Right lobe of liver (tissue), 6 donors: ENCODE results near the gene ITCH. TPM values are rescaled to one million over a fixed set of nuclear protein-coding genes. Genes with fewer than 3 reads are reported as not detected.

Experiments
- ATAC-seq, 4 donors: fragments of 200-7000 bp; cut with Tn5 transposase; one replicate each; pipeline ENCODE4 v1.9.1; 2020; ENCODE audit warnings: mild to moderate bottlenecking in 4 of 4, moderate library complexity in 4 of 4
- DNase-seq, 3 donors: peaks; one replicate each; pipeline ENCODE4 v3.0.0-alpha.2; 2020
- H3K27ac ChIP-seq, 3 donors: fragments of 200-600 bp; one replicate each; pipeline ENCODE4 v1.8.0; 2022
- H3K27me3 ChIP-seq, 2 donors: fragments of 200-600 bp; one replicate each; pipeline ENCODE4 v1.8.0; 2022
- H3K36me3 ChIP-seq, 4 donors: fragments of 200-600 bp; sonication (generic) in 1 of 4; one replicate each; pipeline versions ENCODE4 v1.5.1 to v1.8.0; 2017 to 2022; ENCODE audit warnings: control low read depth in 1 of 4
- H3K4me1 ChIP-seq, 4 donors: fragments of 200-600 bp; sonication (generic) in 1 of 4; one replicate each; pipeline versions ENCODE4 v1.5.1 to v1.8.0; 2017 to 2022; ENCODE audit warnings: control low read depth in 1 of 4
- H3K4me3 ChIP-seq, 3 donors: fragments of 200-600 bp; one replicate each; pipeline ENCODE4 v1.8.0; 2022
- H3K9me3 ChIP-seq, 4 donors: fragments of 200-600 bp; sonication (generic) in 1 of 4; one replicate each; pipeline versions ENCODE4 v1.5.1 to v1.8.0; 2017 to 2022; ENCODE audit warnings: control low read depth in 1 of 4
- CTCF ChIP-seq, 4 donors: fragments of 200-600 bp in 3 of 4; fragments of 450-650 bp in 1 of 4; IDR thresholded peaks; one replicate each; pipeline versions ENCODE4 v1.5.1 to v1.8.0; 2016 to 2022; ENCODE audit warnings: antibody characterized with exemption in 4 of 4, mild to moderate bottlenecking in 2 of 4
- POLR2A ChIP-seq: fragments of 450-650 bp; IDR thresholded peaks from one replicate; pipeline ENCODE4 v1.6.1; 2017; ENCODE audit warnings: antibody characterized with exemption, mild to moderate bottlenecking
- WGBS: methylation state at CpG from one replicate; pipeline ENCODE4 v1.1.6; 2018; ENCODE audit warnings: low coverage, low lambda C conversion rate; ENCODE audit not compliant: insufficient coverage; ENCODE audit errors: missing lambda C conversion rate; 5-methylcytosine and 5-hydroxymethylcytosine counted together
- intact Hi-C, 2 donors: fragments of 100-400 bp; cut with DNase I; formaldehyde crosslinking; loops; one replicate each; pipeline versions ENCODE4 v1.11.2 to v1.14.1; 2022
- total RNA-seq, 6 experiments: library from RNA; depleted of rRNA in 2 of 6; stranded (reverse); fragments of >200 nt in 2 of 6; fragmentation: NEBNext Ultra II Directional in 3 of 6; extraction: Animal tissue kit (Norgen Biotek cat#: 25700) in 3 of 6; gene quantifications; one replicate each; pipeline versions ENCODE4 v1.1.0 to v1.2.4, GENCODE V29; 2016 to 2023
- donor health status: DM: no; HTN: yes; CAD: no.
- donor health status: DM: no; HTN: no; CAD: no.
- donor health status: DM: no; HTN: no; CAD: no.
- donor health status: DM: no; HTN: yes; CAD: no.
- donor health status: DM: no; HTN: yes; CAD: no.

Gene ITCH
- total RNA-seq, 6 experiments from 2014 or later = 32.8 to 71.4 (median 44.1) TPM

GRCh38 chr20:34522969-34523871 is 160.1 kb downstream of the ITCH start:
- H3K36me3 ChIP-seq = peaks cover 0 to 19% (median 8%) of the 10 kb centered on the region in 4 donors
- no peaks in the 10 kb centered on the region for H3K9me3 ChIP-seq
- ATAC-seq (peak; percentile 17 to 69 (median 55)), DNase-seq (no peak)
- TF ChIP-seq CTCF (IDR thresholded peaks at IDR 0.05) (peak; percentile 38 to 56 (median 42)), POLR2A (no peak)
- H3K4me1 ChIP-seq = peaks cover 0 to 15% (median 6%) of the 10 kb centered on the region in 4 donors
- H3K4me3 ChIP-seq = no peak overlapping the region
- no peaks in the 10 kb centered on the region for H3K27me3 ChIP-seq
- no peak overlapping the region for H3K27ac ChIP-seq
- intact Hi-C loops = no loop called here
- WGBS = 45% methylated on average over 6 of the region's 17 CpGs

GRCh38 chr20:34524426-34524825 is 161.4 kb downstream of the ITCH start:
- ATAC-seq (no peak), DNase-seq (no peak)
- H3K4me1 ChIP-seq = peaks cover 0 to 15% (median 6%) of the 10 kb centered on the region in 4 donors
- intact Hi-C loops = no loop called here
- no peak overlapping the region for H3K4me3 ChIP-seq
- H3K27me3 ChIP-seq = no peaks in the 10 kb centered on the region
- no peak overlapping the region for H3K27ac ChIP-seq
- peaks cover 0 to 23% (median 10%) of the 10 kb centered on the region in 4 donors for H3K36me3 ChIP-seq
- no peaks in the 10 kb centered on the region for H3K9me3 ChIP-seq
- TF ChIP-seq POLR2A (no peak), CTCF (IDR thresholded peaks at IDR 0.05) (no peak)
- WGBS = 94% methylated on average over 8 of the region's 11 CpGs

GRCh38 chr20:34525342-34525708 is 162.3 kb downstream of the ITCH start:
- TF ChIP-seq CTCF (IDR thresholded peaks at IDR 0.05) (no peak), POLR2A (no peak)
- no peak for DNase-seq

GRCh38 chr20:34525709-34526416 is 162.8 kb downstream of the ITCH start:
- H3K4me1 ChIP-seq = peaks cover 0 to 15% (median 6%) of the 10 kb centered on the region in 4 donors
- peaks cover 0 to 33% (median 13%) of the 10 kb centered on the region in 4 donors for H3K36me3 ChIP-seq
- no peaks in the 10 kb centered on the region for H3K9me3 ChIP-seq
- intact Hi-C loops = no loop called here
- DNase-seq (peak in 1 of 3 donors; percentile 85), ATAC-seq (peak; percentile 74 to 87 (median 82))
- no peaks in the 10 kb centered on the region for H3K27me3 ChIP-seq
- H3K4me3 ChIP-seq = no peak overlapping the region
- peak overlapping the region; percentile 13 to 36 (median 34) for H3K27ac ChIP-seq
- TF ChIP-seq POLR2A (no peak), CTCF (IDR thresholded peaks at IDR 0.05) (no peak)
- 19% methylated on average over 5 of the region's 14 CpGs for WGBS

More at GRCh38 chr20:34525342-34525708, 162.3 kb downstream of the ITCH start:
- intact Hi-C loops = no loop called here
- H3K4me1 ChIP-seq = peaks cover 0 to 15% (median 6%) of the 10 kb centered on the region in 4 donors
- no peak overlapping the region for H3K4me3 ChIP-seq
- no peak for ATAC-seq
- H3K9me3 ChIP-seq = no peaks in the 10 kb centered on the region
- peak overlapping the region; percentile 13 to 36 (median 34) for H3K27ac ChIP-seq
- no peaks in the 10 kb centered on the region for H3K27me3 ChIP-seq
- peaks cover 0 to 29% (median 13%) of the 10 kb centered on the region in 4 donors for H3K36me3 ChIP-seq
- 100% methylated on average over 4 of the region's 7 CpGs for WGBS
